Upper lobe of left lung (tissue), 4 donors: ENCODE data around the gene GABRR3.

Source experiments
- EP300 ChIP-seq, 4 donors: sonication (generic); formaldehyde crosslinking; IDR thresholded peaks; one replicate each; pipeline ENCODE4 v1.5.1; 2017; ENCODE audit warnings: antibody characterized with exemption in 4 of 4, control low read depth in 2 of 4
- POLR2A ChIP-seq, 4 donors: fragments of 450-650 bp; IDR thresholded peaks; one replicate each; pipeline ENCODE4 v1.5.1; 2016 to 2017; ENCODE audit warnings: antibody characterized with exemption in 4 of 4, mild to moderate bottlenecking in 2 of 4
- POLR2AphosphoS5 ChIP-seq, 2 donors: sonication (generic); formaldehyde crosslinking; IDR thresholded peaks; one replicate each; pipeline ENCODE4 v1.5.1; 2017; ENCODE audit warnings: antibody characterized with exemption in 2 of 2
- TF ChIP-seq, protein P1 (sequence below), 6 experiments: fragments of 450-650 bp in 4 of 6; fragments of 200-600 bp in 2 of 6; sonication (generic) in 2 of 6; IDR thresholded peaks; one replicate each; pipeline ENCODE4 v1.5.1; 2016 to 2019; ENCODE audit warnings: antibody characterized with exemption in 6 of 6

DNA sequence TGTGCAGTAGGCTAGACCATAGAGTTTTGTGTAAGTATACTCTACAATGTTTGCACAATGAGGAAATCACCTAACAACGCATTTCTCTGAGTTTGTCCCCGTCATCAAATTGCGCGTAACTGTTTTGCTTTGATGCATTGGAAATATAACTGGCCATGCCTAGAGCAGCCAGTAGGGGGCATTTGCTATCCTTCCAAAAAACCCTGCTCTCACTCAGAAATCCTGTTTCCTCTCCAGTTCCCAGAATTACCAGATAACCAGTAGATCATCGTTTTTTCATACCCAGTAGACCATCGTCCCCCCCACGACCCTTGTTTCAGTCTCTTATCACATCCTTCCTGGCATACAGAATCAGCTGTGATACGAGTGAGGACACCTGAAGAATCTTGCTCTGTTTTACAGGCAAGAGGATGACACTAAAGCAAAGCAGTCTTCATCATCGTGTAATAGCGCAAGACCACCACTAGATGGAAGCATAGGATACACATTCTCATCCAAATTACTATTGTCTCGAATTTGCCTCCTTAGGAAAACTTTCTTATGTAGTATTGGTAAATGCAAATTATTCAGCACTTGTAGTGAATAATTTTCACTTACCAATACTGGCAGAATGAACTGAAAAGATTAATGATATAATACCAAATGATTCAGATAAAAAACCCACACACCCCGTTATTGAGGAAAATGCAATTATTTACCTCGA, 4.4 kb upstream of the GABRR3 start:
- TF ChIP-seq, protein P1, sequence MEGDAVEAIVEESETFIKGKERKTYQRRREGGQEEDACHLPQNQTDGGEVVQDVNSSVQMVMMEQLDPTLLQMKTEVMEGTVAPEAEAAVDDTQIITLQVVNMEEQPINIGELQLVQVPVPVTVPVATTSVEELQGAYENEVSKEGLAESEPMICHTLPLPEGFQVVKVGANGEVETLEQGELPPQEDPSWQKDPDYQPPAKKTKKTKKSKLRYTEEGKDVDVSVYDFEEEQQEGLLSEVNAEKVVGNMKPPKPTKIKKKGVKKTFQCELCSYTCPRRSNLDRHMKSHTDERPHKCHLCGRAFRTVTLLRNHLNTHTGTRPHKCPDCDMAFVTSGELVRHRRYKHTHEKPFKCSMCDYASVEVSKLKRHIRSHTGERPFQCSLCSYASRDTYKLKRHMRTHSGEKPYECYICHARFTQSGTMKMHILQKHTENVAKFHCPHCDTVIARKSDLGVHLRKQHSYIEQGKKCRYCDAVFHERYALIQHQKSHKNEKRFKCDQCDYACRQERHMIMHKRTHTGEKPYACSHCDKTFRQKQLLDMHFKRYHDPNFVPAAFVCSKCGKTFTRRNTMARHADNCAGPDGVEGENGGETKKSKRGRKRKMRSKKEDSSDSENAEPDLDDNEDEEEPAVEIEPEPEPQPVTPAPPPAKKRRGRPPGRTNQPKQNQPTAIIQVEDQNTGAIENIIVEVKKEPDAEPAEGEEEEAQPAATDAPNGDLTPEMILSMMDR (IDR thresholded peaks at IDR 0.05) = peak; percentile 61 to 94 (median 88)
- TF ChIP-seq POLR2A (IDR thresholded peaks at IDR 0.05) (no peak), EP300 (IDR thresholded peaks at IDR 0.05) (no peak), POLR2AphosphoS5 (IDR thresholded peaks at IDR 0.05) (no peak)
